ENCODE measurements around the gene GRIN2B. TPM values are rescaled to one million over a fixed set of nuclear protein-coding genes. Genes with fewer than 3 reads are reported as not detected.

Gene GRIN2B
- total and polyA plus RNA-seq, 4 donors, result 0.02 to 2.6 (median 0.25) TPM; not detected in 1

DNA sequence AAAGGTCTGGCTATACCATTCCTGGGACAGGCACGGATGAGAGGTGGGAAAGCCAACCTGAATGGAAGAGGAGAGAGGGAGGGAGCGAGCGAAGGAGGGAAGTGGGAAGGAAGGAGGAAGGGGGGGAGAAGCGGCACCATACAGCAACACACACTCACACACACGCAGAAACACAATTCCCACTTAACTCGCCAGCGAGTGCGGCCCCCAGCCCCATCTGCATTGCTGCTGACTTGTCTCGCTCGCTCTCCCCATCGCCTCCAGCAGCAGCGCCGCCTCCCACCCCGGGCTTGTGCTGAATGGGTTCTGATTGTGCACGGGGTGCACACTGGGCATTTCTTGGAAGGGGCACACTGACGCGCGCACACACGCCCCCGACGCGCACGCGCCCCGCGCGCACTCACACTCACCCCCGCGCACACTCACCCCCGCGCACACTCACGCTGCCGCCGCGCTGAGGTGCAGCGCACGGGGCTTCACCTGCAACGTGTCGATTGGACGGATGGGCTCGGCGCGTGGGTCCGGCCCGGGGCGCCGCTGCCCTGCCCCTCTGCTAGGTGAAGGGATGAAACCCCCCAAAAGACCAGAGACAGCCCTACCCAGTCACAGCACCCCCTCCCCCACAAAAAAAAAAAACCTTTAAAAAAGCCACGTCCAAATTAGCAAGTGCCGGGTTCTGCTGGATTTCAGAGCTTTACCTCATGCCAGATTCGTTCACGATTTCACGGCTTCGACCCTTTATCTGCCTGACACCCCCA lies 685 bp downstream of the GRIN2B start:
- peak; percentile 41 for ATAC-seq (ENCODE audit: insufficient read depth, low FRiP score)
- H3K4me3 ChIP-seq, result no peak overlapping the region
- TF ChIP-seq, protein P1, sequence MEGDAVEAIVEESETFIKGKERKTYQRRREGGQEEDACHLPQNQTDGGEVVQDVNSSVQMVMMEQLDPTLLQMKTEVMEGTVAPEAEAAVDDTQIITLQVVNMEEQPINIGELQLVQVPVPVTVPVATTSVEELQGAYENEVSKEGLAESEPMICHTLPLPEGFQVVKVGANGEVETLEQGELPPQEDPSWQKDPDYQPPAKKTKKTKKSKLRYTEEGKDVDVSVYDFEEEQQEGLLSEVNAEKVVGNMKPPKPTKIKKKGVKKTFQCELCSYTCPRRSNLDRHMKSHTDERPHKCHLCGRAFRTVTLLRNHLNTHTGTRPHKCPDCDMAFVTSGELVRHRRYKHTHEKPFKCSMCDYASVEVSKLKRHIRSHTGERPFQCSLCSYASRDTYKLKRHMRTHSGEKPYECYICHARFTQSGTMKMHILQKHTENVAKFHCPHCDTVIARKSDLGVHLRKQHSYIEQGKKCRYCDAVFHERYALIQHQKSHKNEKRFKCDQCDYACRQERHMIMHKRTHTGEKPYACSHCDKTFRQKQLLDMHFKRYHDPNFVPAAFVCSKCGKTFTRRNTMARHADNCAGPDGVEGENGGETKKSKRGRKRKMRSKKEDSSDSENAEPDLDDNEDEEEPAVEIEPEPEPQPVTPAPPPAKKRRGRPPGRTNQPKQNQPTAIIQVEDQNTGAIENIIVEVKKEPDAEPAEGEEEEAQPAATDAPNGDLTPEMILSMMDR (IDR thresholded peaks at IDR 0.05; ENCODE audit: control extremely low read depth, extremely low read depth), result no peak
- 1 to 4% methylated on average over 47 to 53 of the region's 53 CpGs for WGBS, 2 donors
- H3K4me1 ChIP-seq (ENCODE audit: control insufficient read depth in 5 of 5, insufficient read depth in 5 of 5, low read length in 5 of 5), result peaks cover 0 to 18% (median 6%) of the 10 kb centered on the region in 5 donors
- H3K27me3 ChIP-seq (ENCODE audit: control insufficient read depth in 3 of 3, insufficient read depth in 3 of 3, low read length in 2 of 3), result peaks cover 0 to 59% (median 55%) of the 10 kb centered on the region in 3 donors
- no peaks in the 10 kb centered on the region for H3K36me3 ChIP-seq (ENCODE audit: control insufficient read depth in 4 of 4, insufficient read depth in 4 of 4, low read length in 4 of 4)
- H3K9ac ChIP-seq (ENCODE audit: insufficient read depth in 1 of 2, low read length in 2 of 2), result no peak overlapping the region
- H3K9me3 ChIP-seq (ENCODE audit: control insufficient read depth in 4 of 4, insufficient read depth in 3 of 4, low read length in 3 of 4), result peaks cover 0 to 4% (median 0%) of the 10 kb centered on the region in 4 donors
- no peak overlapping the region for H3K27ac ChIP-seq (ENCODE audit: low read depth in 1 of 2, low read length in 1 of 2)
- peak in 2 of 3 donors; percentile 13 to 34 for DNase-seq

DNA sequence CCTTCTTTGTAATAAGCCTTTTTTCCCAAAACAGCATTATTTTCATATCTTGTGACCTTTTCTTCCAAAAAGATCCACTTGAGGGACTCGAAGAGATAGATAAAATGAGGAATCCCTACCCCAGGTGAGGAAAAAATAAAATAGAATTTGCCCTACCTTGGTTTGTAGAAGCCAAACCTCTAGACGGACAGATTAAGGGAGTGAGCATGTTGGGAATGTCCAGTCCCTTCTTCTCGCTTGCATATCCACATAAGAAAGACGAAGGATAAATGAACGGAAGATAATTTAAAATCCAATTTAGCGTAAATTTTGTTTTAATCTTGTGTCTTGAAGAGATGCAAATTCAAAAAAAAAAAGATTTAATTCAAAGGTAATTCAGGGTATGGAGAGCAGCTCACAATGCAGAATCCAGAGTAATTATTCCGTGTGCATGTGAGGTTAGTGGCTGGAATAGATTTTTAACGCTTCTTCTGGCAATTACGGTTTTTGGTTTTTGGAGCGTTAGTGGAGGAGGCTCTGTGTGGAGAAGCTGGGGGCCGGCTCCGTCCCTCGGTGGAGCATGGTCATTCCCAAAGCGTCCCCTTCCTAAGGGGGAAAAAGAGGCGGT lies 1.5 kb downstream of the GRIN2B start:
- DNase-seq (no peak), ATAC-seq (ENCODE audit: insufficient read depth, low FRiP score) (no peak)
- no peak overlapping the region for H3K9ac ChIP-seq (ENCODE audit: insufficient read depth in 1 of 2, low read length in 2 of 2)
- peaks cover 0 to 59% (median 57%) of the 10 kb centered on the region in 3 donors for H3K27me3 ChIP-seq (ENCODE audit: control insufficient read depth in 3 of 3, insufficient read depth in 3 of 3, low read length in 2 of 3)
- H3K36me3 ChIP-seq (ENCODE audit: control insufficient read depth in 4 of 4, insufficient read depth in 4 of 4, low read length in 4 of 4), result no peaks in the 10 kb centered on the region
- 33 to 41% methylated on average over 15 of the region's 15 CpGs for WGBS, 2 donors
- TF ChIP-seq, protein P1 (IDR thresholded peaks at IDR 0.05; ENCODE audit: control extremely low read depth, extremely low read depth), result no peak
- no peak overlapping the region for H3K4me3 ChIP-seq
- H3K9me3 ChIP-seq (ENCODE audit: control insufficient read depth in 4 of 4, insufficient read depth in 3 of 4, low read length in 3 of 4), result peaks cover 0 to 4% (median 0%) of the 10 kb centered on the region in 4 donors
- H3K27ac ChIP-seq (ENCODE audit: low read depth in 1 of 2, low read length in 1 of 2), result no peak overlapping the region
- H3K4me1 ChIP-seq (ENCODE audit: control insufficient read depth in 5 of 5, insufficient read depth in 5 of 5, low read length in 5 of 5), result peaks cover 0 to 18% (median 6%) of the 10 kb centered on the region in 5 donors

DNA sequence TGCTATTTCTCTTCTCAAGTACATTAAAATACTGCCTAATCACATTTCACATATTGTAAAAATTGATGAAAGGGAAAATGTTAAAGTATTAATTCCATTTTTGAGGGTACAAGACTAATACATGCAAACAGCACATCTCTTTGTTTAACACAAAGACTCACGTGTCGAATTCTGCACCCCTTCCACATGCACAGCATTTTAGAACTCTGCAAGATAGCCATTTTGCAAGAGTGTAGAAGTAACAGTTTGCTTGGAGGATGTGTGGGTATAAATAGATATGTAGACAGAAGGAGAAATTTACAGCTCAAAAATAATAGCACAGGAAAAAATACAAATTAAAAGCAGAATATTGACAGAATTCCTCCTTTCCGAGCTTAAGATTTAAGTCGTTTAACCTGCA lies 2.5 kb downstream of the GRIN2B start:
- Histone ChIP-seq H3K27ac (ENCODE audit: low read depth in 1 of 2, low read length in 1 of 2) (no peak overlapping the region), H3K9me3 (ENCODE audit: control insufficient read depth in 4 of 4, insufficient read depth in 3 of 4, low read length in 3 of 4) (peaks cover 0 to 4% (median 0%) of the 10 kb centered on the region in 4 donors), H3K4me3 (no peak overlapping the region), H3K27me3 (ENCODE audit: control insufficient read depth in 3 of 3, insufficient read depth in 3 of 3, low read length in 2 of 3) (peaks cover 0 to 59% (median 57%) of the 10 kb centered on the region in 3 donors), H3K36me3 (ENCODE audit: control insufficient read depth in 4 of 4, insufficient read depth in 4 of 4, low read length in 4 of 4) (no peaks in the 10 kb centered on the region), H3K4me1 (ENCODE audit: control insufficient read depth in 5 of 5, insufficient read depth in 5 of 5, low read length in 5 of 5) (peaks cover 0 to 18% (median 6%) of the 10 kb centered on the region in 5 donors), H3K9ac (ENCODE audit: insufficient read depth in 1 of 2, low read length in 2 of 2) (no peak overlapping the region)
- ATAC-seq (ENCODE audit: insufficient read depth, low FRiP score) (no peak), DNase-seq (no peak)
- TF ChIP-seq, protein P1 (IDR thresholded peaks at IDR 0.05; ENCODE audit: control extremely low read depth, extremely low read depth), result no peak
- WGBS, 2 donors, result 81 to 84% methylated on average over 4 of the region's 4 CpGs
